IMR-90 (cell line): Measurements from ENCODE around the gene PPP6R1. TPM values are rescaled to one million over a fixed set of nuclear protein-coding genes. Genes with fewer than 3 reads are reported as not detected.

Experiments used
- ATAC-seq: fragments of 200-7000 bp; cut with Tn5 transposase; 2 replicates; pipeline ENCODE4 v1.9.1; 2020; ENCODE audit warnings: low read depth, mild to moderate bottlenecking, moderate library complexity
- BruUV-seq: library from RNA; stranded (reverse); fragments of 400-500 nt; replicated peaks from 2 replicates; lab custom pipeline; 2021; lab: Mats Ljungman, UMichigan
- CTCF ChIA-PET: fragments of 300-600 bp; formaldehyde crosslinking; extraction: SDS; loops from one replicate; lab custom pipeline; 2021; ENCODE audit warnings: antibody characterized with exemption; lab: Yijun Ruan, JAX
- POLR2A ChIA-PET: fragments of 300-600 bp; sonication (Branson Sonifier 250); formaldehyde crosslinking; loops from one replicate; lab custom pipeline; 2022; ENCODE audit warnings: antibody characterized with exemption; ENCODE audit not compliant: unreplicated experiment; lab: Charles Lee
- DNase-seq: peaks from one replicate; pipeline ENCODE4 v3.0.0; 2013
- H2AFZ ChIP-seq: replicated peaks from 2 replicates; pipeline ENCODE3; 2013; ENCODE audit warnings: low read length, mild to moderate bottlenecking; ENCODE audit not compliant: poor library complexity
- H2AK5ac ChIP-seq: 2 replicates; pipeline ENCODE4 v1.6.1; 2013; ENCODE audit warnings: low read depth, low read length, inconsistent platforms
- H2AK9ac ChIP-seq: replicated peaks from 2 replicates; pipeline ENCODE3; 2013; ENCODE audit warnings: mild to moderate bottlenecking, low read depth, low read length, moderate library complexity; ENCODE audit not compliant: poor library complexity
- H2BK120ac ChIP-seq: 2 replicates; pipeline ENCODE4 v1.6.1; 2013; ENCODE audit warnings: low read depth, low read length, inconsistent platforms
- H2BK15ac ChIP-seq: 3 replicates; pipeline ENCODE4 v1.6.1; 2013; ENCODE audit warnings: low read depth, low read length, inconsistent platforms
- H2BK20ac ChIP-seq: 2 replicates; pipeline ENCODE4 v1.6.1; 2013; ENCODE audit warnings: low read depth, mild to moderate bottlenecking, inconsistent platforms, low read length, moderate library complexity
- H2BK5ac ChIP-seq: 2 replicates; pipeline ENCODE4 v1.6.1; 2013; ENCODE audit warnings: mild to moderate bottlenecking, low read depth, low read length, inconsistent platforms; ENCODE audit not compliant: poor library complexity, severe bottlenecking
- H3K14ac ChIP-seq: replicated peaks from 2 replicates; pipeline ENCODE4 v1.6.1; 2013; ENCODE audit warnings: low read depth, low read length, inconsistent platforms
- H3K18ac ChIP-seq: 2 replicates; pipeline ENCODE4 v1.6.1; 2013; ENCODE audit warnings: low read depth, low read length, control low read depth
- H3K23ac ChIP-seq: 2 replicates; pipeline ENCODE4 v1.6.1; 2013; ENCODE audit warnings: low read depth, low read length, inconsistent platforms
- H3K27ac ChIP-seq: 2 replicates; pipeline ENCODE4 v1.5.1; 2013; ENCODE audit warnings: mild to moderate bottlenecking, control low read depth, low read length; ENCODE audit not compliant: insufficient read depth
- H3K27me3 ChIP-seq: 2 replicates; pipeline ENCODE4 v1.6.1; 2013; ENCODE audit warnings: low read length; ENCODE audit not compliant: control insufficient read depth, insufficient read depth
- H3K36me3 ChIP-seq: 2 replicates; pipeline ENCODE4 v1.6.1; 2013; ENCODE audit warnings: low read length, mixed read lengths; ENCODE audit not compliant: control insufficient read depth, insufficient read depth
- H3K4ac ChIP-seq: 2 replicates; pipeline ENCODE4 v1.6.1; 2013; ENCODE audit warnings: low read depth, low read length, inconsistent platforms
- H3K4me1 ChIP-seq: 2 replicates; pipeline ENCODE4 v1.6.1; 2013; ENCODE audit warnings: low read length, mixed read lengths; ENCODE audit not compliant: control insufficient read depth, insufficient read depth
- H3K4me2 ChIP-seq: 2 replicates; pipeline ENCODE4 v1.6.1; 2013; ENCODE audit warnings: low read depth, mild to moderate bottlenecking, control low read depth, low read length, moderate library complexity
- H3K4me3 ChIP-seq: 2 replicates; pipeline ENCODE4 v1.5.1; 2013; ENCODE audit warnings: low read depth, mild to moderate bottlenecking, control low read depth, low read length, moderate library complexity; ENCODE audit not compliant: insufficient read depth
- H3K56ac ChIP-seq: 2 replicates; pipeline ENCODE4 v1.6.1; 2013; ENCODE audit warnings: low read length, inconsistent platforms; ENCODE audit not compliant: insufficient read depth; ENCODE audit errors: extremely low read depth
- H3K79me1 ChIP-seq, 2 experiments: 2 replicates each; pipeline ENCODE4 v1.6.1; 2013; ENCODE audit warnings: low read length in 2 of 2, inconsistent platforms in 1 of 2, low read depth in 1 of 2
- H3K9ac ChIP-seq: 2 replicates; pipeline ENCODE4 v1.6.1; 2013; ENCODE audit warnings: low read depth, low read length, control low read depth
- H3K9me1 ChIP-seq: 2 replicates; pipeline ENCODE4 v1.6.1; 2013; ENCODE audit warnings: low read length, inconsistent platforms; ENCODE audit not compliant: insufficient read depth
- H3K9me3 ChIP-seq: 2 replicates; pipeline ENCODE4 v1.6.1; 2013; ENCODE audit warnings: low read length; ENCODE audit not compliant: control insufficient read depth, insufficient read depth
- H4K20me1 ChIP-seq: 2 replicates; pipeline ENCODE4 v1.6.1; 2013; ENCODE audit warnings: low read length, inconsistent platforms; ENCODE audit not compliant: insufficient read depth
- H4K5ac ChIP-seq: 2 replicates; pipeline ENCODE4 v1.6.1; 2013; ENCODE audit warnings: mild to moderate bottlenecking, low read depth, low read length, control low read depth
- H4K8ac ChIP-seq, 2 experiments: 2 replicates each; pipeline ENCODE4 v1.6.1; 2013; ENCODE audit warnings: low read depth in 2 of 2, low read length in 2 of 2, control low read depth in 1 of 2, inconsistent platforms in 1 of 2
- H4K91ac ChIP-seq: 2 replicates; pipeline ENCODE4 v1.6.1; 2013; ENCODE audit warnings: low read depth, low read length, inconsistent platforms; ENCODE audit not compliant: insufficient read depth
- BHLHE40 ChIP-seq: fragments of 150-350 bp; IDR thresholded peaks from 2 replicates; pipeline ENCODE4 v1.6.1; 2016; ENCODE audit warnings: mild to moderate bottlenecking, low read depth, low read length
- CEBPB ChIP-seq: IDR thresholded peaks from 2 replicates; pipeline ENCODE4 v1.6.1; 2012; ENCODE audit warnings: low read depth, low read length, improper control_type of control experiment
- MAFK ChIP-seq: IDR thresholded peaks from 2 replicates; pipeline ENCODE4 v1.6.1; 2012; ENCODE audit warnings: low read depth, low read length, improper control_type of control experiment
- NFE2L2 ChIP-seq: fragments of 150-350 bp; IDR thresholded peaks from 2 replicates; pipeline ENCODE4 v1.6.1; 2016; ENCODE audit warnings: low read depth, mild to moderate bottlenecking, low read length
- POLR2A ChIP-seq: IDR thresholded peaks from 2 replicates; pipeline ENCODE4 v1.6.1; 2012; ENCODE audit warnings: mild to moderate bottlenecking, low read depth, low read length
- RAD21 ChIP-seq: IDR thresholded peaks from 2 replicates; pipeline ENCODE4 v1.6.1; 2012; ENCODE audit warnings: low read length, improper control_type of control experiment
- USF2 ChIP-seq: fragments of 150-350 bp; IDR thresholded peaks from 2 replicates; pipeline ENCODE4 v1.6.1; 2017; ENCODE audit warnings: mild to moderate bottlenecking, antibody characterized with exemption, low read length, low read depth
- WGBS, 2 experiments: methylation state at CpG; one replicate each; pipeline versions ENCODE4 v1.1.5 to v1.1.7; 2013; ENCODE audit warnings: missing lambda C conversion rate in 2 of 2; ENCODE audit not compliant: insufficient read length in 1 of 2; ENCODE audit errors: extremely low coverage in 2 of 2; 5-methylcytosine and 5-hydroxymethylcytosine counted together
- dilution Hi-C: fragments of 300-500 bp; cut with HindIII; formaldehyde crosslinking; loops from one replicate; pipeline ENCODE4 v1.14.3; 2018; ENCODE audit warnings: low sequenced_read_pairs; ENCODE audit not compliant: unreplicated experiment
- in situ Hi-C: fragments of 300-500 bp; cut with MboI; formaldehyde crosslinking; loops from 3 replicates; pipeline ENCODE4 v1.14.3; 2019; ENCODE audit warnings: low sequenced_read_pairs, inconsistent platforms, mixed read lengths
- intact Hi-C: fragments of 100-400 bp; cut with micrococcal nuclease; formaldehyde crosslinking; loops from 2 replicates; pipeline ENCODE4 v1.10.0; 2022
- polyA plus RNA-seq, 3 experiments: library from polyadenylated mRNA; depleted of rRNA; stranded (reverse); fragments of >200 nt; gene quantifications; 2 replicates each; pipeline ENCODE4 v1.2.3, GENCODE V29; 2012; ENCODE audit warnings: low replicate concordance in 1 of 3
- total RNA-seq: library from RNA; depleted of rRNA; stranded (reverse); fragments of >200 nt; gene quantifications from 2 replicates; pipeline ENCODE4 v1.2.3, GENCODE V29; 2012

PPP6R1 gene
- total and polyA plus RNA-seq, 2 of the 4 experiments (the other 2 are of a cell fraction) = 19.9 to 50.2 TPM

- in situ Hi-C loops = loop anchor here (25.0 kb wide), 1 partner anchor 358 kb away; the partner anchor contains the start of genes CCDC106, ZNF580 and ZNF581
- intact Hi-C loops = no loop called here
Measured at GRCh38 chr19:55279340-55279739, 20.5 kb upstream of the PPP6R1 start.

More at GRCh38 chr19:55279340-55279739, 20.5 kb upstream of the PPP6R1 start:
- no peak overlapping the region for H2BK15ac ChIP-seq
- H3K4ac ChIP-seq = peak overlapping the region; percentile 85
- BruUV-seq = no TSS peak
- DNase-seq (no peak), ATAC-seq (no peak)
- H3K27me3 ChIP-seq = no peaks in the 10 kb centered on the region
- H3K79me1 ChIP-seq = peaks cover 3 to 25% of the 10 kb centered on the region in 2 experiments; a peak in 3 of 4 replicates
- H3K36me3 ChIP-seq = peaks cover 13% of the 10 kb centered on the region; the same call in 1 of the 2 replicates
- H2AK9ac ChIP-seq = peak overlapping the region; percentile 84
- H4K5ac ChIP-seq = peak overlapping the region; percentile 78
- peaks cover 13% of the 10 kb centered on the region; the same call in 1 of the 2 replicates for H3K4me1 ChIP-seq
- dilution Hi-C loops = no loop called here
- H3K23ac ChIP-seq = peak overlapping the region; percentile 84; the same call in 1 of the 2 replicates
- ChIA-PET POLR2A (no interaction called here), CTCF (no interaction called here)
- H4K20me1 ChIP-seq = no peaks in the 10 kb centered on the region
- H2AK5ac ChIP-seq = peak overlapping the region; percentile 81
- H3K27ac ChIP-seq = peak overlapping the region; percentile 48; the same call in 1 of the 2 replicates
- H2AFZ ChIP-seq = peak overlapping the region; percentile 93
- H3K4me2 ChIP-seq = peak overlapping the region; percentile 91
- H3K14ac ChIP-seq = peak overlapping the region; percentile 86
- no peak overlapping the region for H2BK5ac ChIP-seq
- peak overlapping the region; percentile 41; the same call in 1 of the 2 replicates for H4K91ac ChIP-seq
- H3K4me3 ChIP-seq = peak overlapping the region; percentile 70
- H3K18ac ChIP-seq = no peak overlapping the region
- WGBS, 2 experiments = 0% methylated on average over 1 of the region's 23 CpGs; no CpG with 5 or more reads in 1 of the 2 experiments
- peaks cover 10% of the 10 kb centered on the region for H3K9me1 ChIP-seq
- H2BK120ac ChIP-seq = no peak overlapping the region
- H4K8ac ChIP-seq = peak overlapping the region; percentile 95 to 96
- no peaks in the 10 kb centered on the region for H3K9me3 ChIP-seq
- TF ChIP-seq USF2 (no peak), BHLHE40 (no peak), POLR2A (no peak), RAD21 (no peak), MAFK (no peak), NFE2L2 (no peak), CEBPB (no peak)
- H2BK20ac ChIP-seq = no peak overlapping the region
- H3K56ac ChIP-seq = peak overlapping the region; percentile 32; the same call in 1 of the 2 replicates
- H3K9ac ChIP-seq = peak overlapping the region; percentile 77
